A549 (cell line): ENCODE results near the gene DACH1. TPM values are rescaled to one million over a fixed set of nuclear protein-coding genes. Genes with fewer than 3 reads are reported as not detected.

Source experiments
- ATAC-seq, 2 experiments: fragments of 200-7000 bp in 1 of 2; fragments of >200 bp in 1 of 2; cut with Nextera tagmentation in 1 of 2; cut with Tn5 transposase in 1 of 2; 3 replicates each; pipeline versions ENCODE4 v1.8.0 to v1.9.1; 2018 to 2020; ENCODE audit warnings: mild to moderate bottlenecking in 1 of 2, moderate library complexity in 1 of 2
- CTCF ChIA-PET: fragments of 300-600 bp; sonication (Branson Sonifier 250); formaldehyde crosslinking; extraction: SDS; loops from one replicate; lab custom pipeline; 2021; ENCODE audit warnings: antibody characterized with exemption, inconsistent platforms; lab: Yijun Ruan, JAX
- POLR2A ChIA-PET: fragments of 350-600 bp; formaldehyde crosslinking; extraction: SDS; loops from one replicate; lab custom pipeline; 2021; ENCODE audit warnings: antibody characterized with exemption, inconsistent platforms; lab: Yijun Ruan, JAX
- DNase-seq, 2 experiments: peaks; one replicate each; pipeline versions ENCODE4 v3.0.0 to v3.0.0-alpha.2; 2011 to 2016; ENCODE audit warnings: low read depth in 1 of 2, low spot score in 1 of 2
- FAIRE-seq: peaks from 2 replicates; lab custom pipeline; 2011; peaks lifted over from hg19 to GRCh38; lab: Jason Lieb, UNC
- H3K27ac ChIP-seq, 2 experiments: fragments of >200 bp; sonication (Bioruptor Twin); formaldehyde crosslinking; 3 replicates each; pipeline ENCODE4 v1.5.1; 2016 to 2017
- H3K4me1 ChIP-seq: fragments of >200 bp; sonication (Bioruptor Twin); formaldehyde crosslinking; 3 replicates; pipeline ENCODE4 v1.6.1; 2016
- H3K4me2 ChIP-seq: fragments of >200 bp; sonication (Bioruptor Twin); formaldehyde crosslinking; 3 replicates; pipeline ENCODE4 v1.6.1; 2016
- H3K4me3 ChIP-seq: fragments of >200 bp; sonication (Bioruptor Twin); formaldehyde crosslinking; 3 replicates; pipeline ENCODE4 v1.5.1; 2016
- H3K9me3 ChIP-seq: fragments of >200 bp; sonication (Bioruptor Twin); formaldehyde crosslinking; 3 replicates; pipeline ENCODE4 v1.6.1; 2016
- BHLHE40 ChIP-seq: IDR thresholded peaks from 2 replicates; pipeline ENCODE4 v1.6.1; 2012; ENCODE audit warnings: low read depth, low read length, inconsistent platforms
- CBX2 ChIP-seq: fragments of 200-600 bp; sonication (generic); IDR thresholded peaks from 2 replicates; pipeline ENCODE4 v1.6.1; 2016; ENCODE audit warnings: low read depth, mild to moderate bottlenecking, borderline replicate concordance
- CEBPB ChIP-seq, 2 experiments: fragments of >200 bp in 1 of 2; sonication (Bioruptor Twin) in 1 of 2; formaldehyde crosslinking in 1 of 2; IDR thresholded peaks; 2 replicates each; pipeline ENCODE4 v1.6.1; 2012 to 2016
- CHD2 ChIP-seq: fragments of 150-350 bp; IDR thresholded peaks from 2 replicates; pipeline ENCODE4 v1.6.1; 2014; ENCODE audit warnings: low read length; ENCODE audit not compliant: partially characterized antibody
- E2F6 ChIP-seq: IDR thresholded peaks from 2 replicates; pipeline ENCODE4 v1.6.1; 2012; ENCODE audit warnings: low read depth, borderline replicate concordance
- ELK1 ChIP-seq: fragments of 150-350 bp; IDR thresholded peaks from 2 replicates; pipeline ENCODE4 v1.6.1; 2014; ENCODE audit warnings: low read depth, mild to moderate bottlenecking, low read length
- FOXS1 ChIP-seq: fragments of 250-450 bp; sonication (Bioruptor Pico); IDR thresholded peaks from 2 replicates; pipeline ENCODE4 v1.5.0; 2020; ENCODE audit warnings: mild to moderate bottlenecking, moderate library complexity
- GATA3 ChIP-seq: IDR thresholded peaks from 2 replicates; pipeline ENCODE4 v1.6.1; 2012; ENCODE audit warnings: borderline replicate concordance
- HDAC2 ChIP-seq: fragments of 200-600 bp; sonication (generic); IDR thresholded peaks from 2 replicates; pipeline ENCODE4 v1.6.1; 2016
- HEYL ChIP-seq: fragments of 250-450 bp; sonication (Bioruptor Pico); IDR thresholded peaks from 2 replicates; pipeline ENCODE4 v1.8.0; 2021; ENCODE audit warnings: mild to moderate bottlenecking, moderate library complexity
- HOXA7 ChIP-seq: fragments of 250-450 bp; sonication (Bioruptor Pico); IDR thresholded peaks from 2 replicates; pipeline ENCODE4 v1.5.0; 2020; ENCODE audit warnings: mild to moderate bottlenecking, moderate library complexity
- HOXB5 ChIP-seq: fragments of 250-450 bp; sonication (Bioruptor Pico); IDR thresholded peaks from 2 replicates; pipeline ENCODE4 v1.5.0; 2020; ENCODE audit warnings: mild to moderate bottlenecking, moderate library complexity
- MAX ChIP-seq: IDR thresholded peaks from 2 replicates; pipeline ENCODE4 v1.6.1; 2012
- NFE2L2 ChIP-seq: fragments of 150-350 bp; conservative IDR thresholded peaks from 2 replicates; pipeline ENCODE4 v1.6.1; 2014; ENCODE audit warnings: low read length
- NPAS2 ChIP-seq: fragments of 250-450 bp; sonication (Bioruptor Pico); IDR thresholded peaks from 2 replicates; pipeline ENCODE4 v1.8.0; 2022; ENCODE audit warnings: mild to moderate bottlenecking, moderate library complexity, borderline replicate concordance
- NR3C1 ChIP-seq: fragments of >200 bp; sonication (Bioruptor Twin); formaldehyde crosslinking; IDR thresholded peaks from 3 replicates; pipeline ENCODE4 v1.6.1; 2017
- PHF8 ChIP-seq: fragments of 200-600 bp; sonication (generic); IDR thresholded peaks from 2 replicates; pipeline ENCODE4 v1.6.1; 2016; ENCODE audit warnings: low read depth, mild to moderate bottlenecking, antibody characterized with exemption, moderate library complexity, borderline replicate concordance
- POLR2AphosphoS2 ChIP-seq: conservative IDR thresholded peaks from 2 replicates; pipeline ENCODE4 v1.6.1; 2012; ENCODE audit warnings: low read length, improper control_type of control experiment, inconsistent platforms
- RARB ChIP-seq: fragments of 250-450 bp; sonication (Bioruptor Pico); IDR thresholded peaks from 2 replicates; pipeline ENCODE4 v1.8.0; 2021; ENCODE audit warnings: mild to moderate bottlenecking, moderate library complexity
- RCOR1 ChIP-seq: fragments of 150-350 bp; IDR thresholded peaks from 2 replicates; pipeline ENCODE4 v1.6.1; 2014; ENCODE audit warnings: antibody characterized with exemption, low read length, low read depth
- REST ChIP-seq: fragments of 200-600 bp; sonication (generic); IDR thresholded peaks from 2 replicates; pipeline ENCODE4 v1.6.1; 2016; ENCODE audit warnings: antibody characterized with exemption, mild to moderate bottlenecking, moderate library complexity
- RNF2 ChIP-seq: fragments of 200-600 bp; sonication (generic); IDR thresholded peaks from 2 replicates; pipeline ENCODE4 v1.6.1; 2016; ENCODE audit warnings: low read depth, mild to moderate bottlenecking, antibody characterized with exemption, moderate library complexity, borderline replicate concordance
- SMC3 ChIP-seq: fragments of >200 bp; sonication (Bioruptor Twin); formaldehyde crosslinking; IDR thresholded peaks from 3 replicates; pipeline ENCODE4 v1.6.1; 2018; ENCODE audit warnings: inconsistent platforms
- TFCP2L1 ChIP-seq: fragments of 250-450 bp; sonication (Bioruptor Pico); IDR thresholded peaks from 2 replicates; pipeline ENCODE4 v1.5.0; 2021; ENCODE audit warnings: mild to moderate bottlenecking
- TP53 ChIP-seq: fragments of 250-450 bp; sonication (Bioruptor Pico); IDR thresholded peaks from 2 replicates; pipeline ENCODE4 v1.5.0; 2021; ENCODE audit warnings: mild to moderate bottlenecking, moderate library complexity
- USF2 ChIP-seq: fragments of 450-650 bp; IDR thresholded peaks from 2 replicates; pipeline ENCODE4 v1.6.1; 2014; ENCODE audit warnings: antibody characterized with exemption
- ZC3H11A ChIP-seq: fragments of 450-650 bp; IDR thresholded peaks from 2 replicates; pipeline ENCODE4 v1.6.1; 2014; ENCODE audit warnings: antibody characterized with exemption, mild to moderate bottlenecking
- ZNF302 ChIP-seq: fragments of 250-450 bp; sonication (Bioruptor Pico); IDR thresholded peaks from 2 replicates; pipeline ENCODE4 v1.9.0; 2021; ENCODE audit warnings: inconsistent platforms, mild to moderate bottlenecking, moderate library complexity
- WGBS: methylation state at CpG from one replicate; pipeline ENCODE4 v1.1.6; 2017; ENCODE audit errors: missing lambda C conversion rate; 5-methylcytosine and 5-hydroxymethylcytosine counted together
- polyA plus RNA-seq, 4 experiments: library from polyadenylated mRNA; depleted of rRNA in 3 of 4; stranded (reverse); fragments of >200 nt; fragmentation: RNase III in 1 of 4; extraction: RNeasy Plus Mini Kit Qiagen cat#74134 plus additional on column Dnase treatment in 1 of 4; gene quantifications; 2 replicates in 3 of 4; 3 replicates in 1 of 4; pipeline ENCODE4 v1.2.3, GENCODE V29; 2011 to 2017

DACH1 gene
- polyA plus RNA-seq, 2 of the 4 experiments (the other 2 are of a cell fraction): not detected

- H3K4me1 ChIP-seq: no peaks in the 10 kb centered on the region
- ChIA-PET CTCF (no interaction called here), POLR2A (no interaction called here)
- H3K27ac ChIP-seq: no peak overlapping the region
- DNase-seq (no peak), FAIRE-seq (no peak), ATAC-seq (no peak)
- 1% methylated on average over 4 of the region's 4 CpGs for WGBS
- H3K9me3 ChIP-seq: no peaks in the 10 kb centered on the region
- TF ChIP-seq CEBPB (IDR thresholded peaks at IDR 0.05) (no peak), HDAC2 (no peak), TFCP2L1 (no peak), SMC3 (no peak), TP53 (no peak), RCOR1 (no peak), RARB (CRISPR knock-in tag) (no peak), POLR2AphosphoS2 (no peak), ZNF302 (CRISPR knock-in tag) (no peak), NPAS2 (CRISPR knock-in tag) (no peak), E2F6 (no peak), HOXA7 (CRISPR knock-in tag) (no peak)
- no peak overlapping the region for H3K4me2 ChIP-seq
- no peak overlapping the region for H3K4me3 ChIP-seq
These were observed 320.1 kb downstream of the DACH1 start for GRCh38 chr13:71546881-71547280.

GRCh38 chr13:71540098-71540497, 326.9 kb downstream of the DACH1 start:
- ChIA-PET CTCF (no interaction called here), POLR2A (no interaction called here)
- H3K4me3 ChIP-seq: no peak overlapping the region
- FAIRE-seq (no peak), DNase-seq (no peak), ATAC-seq (no peak)
- H3K9me3 ChIP-seq: no peaks in the 10 kb centered on the region
- H3K4me2 ChIP-seq: no peak overlapping the region
- 0% methylated on average over 1 of the region's 1 CpG for WGBS
- H3K27ac ChIP-seq: no peak overlapping the region
- no peak for TF ChIP-seq RNF2
- no peak for TF ChIP-seq CEBPB (IDR thresholded peaks at IDR 0.05)
- no peak for TF ChIP-seq CBX2
- TF ChIP-seq ELK1: no peak
- no peak for TF ChIP-seq RCOR1
- no peaks in the 10 kb centered on the region for H3K4me1 ChIP-seq

- Histone ChIP-seq H3K27ac (no peak overlapping the region), H3K4me2 (no peak overlapping the region), H3K4me1 (no peaks in the 10 kb centered on the region), H3K9me3 (no peaks in the 10 kb centered on the region), H3K4me3 (no peak overlapping the region)
- WGBS: 23% methylated on average over 2 of the region's 2 CpGs
- ATAC-seq: no peak
- DNase-seq: no peak
- POLR2A ChIA-PET: no interaction called here
- CTCF ChIA-PET: no interaction called here
- FAIRE-seq: no peak
- TF ChIP-seq USF2: no peak
- TF ChIP-seq NFE2L2: no peak
- no peak for TF ChIP-seq ZC3H11A
- no peak for TF ChIP-seq BHLHE40
- TF ChIP-seq GATA3: no peak
- no peak for TF ChIP-seq ELK1
- no peak for TF ChIP-seq PHF8
- no peak for TF ChIP-seq HEYL (CRISPR knock-in tag)
- no peak for TF ChIP-seq RARB (CRISPR knock-in tag)
- no peak for TF ChIP-seq FOXS1 (CRISPR knock-in tag)
- TF ChIP-seq REST: no peak
- no peak for TF ChIP-seq HOXB5 (CRISPR knock-in tag)
- no peak for TF ChIP-seq MAX
- TF ChIP-seq NR3C1: no peak
- TF ChIP-seq CHD2: no peak
- no peak for TF ChIP-seq CBX2
These were observed 330.8 kb downstream of the DACH1 start for GRCh38 chr13:71536201-71536600.
